Lower leg skin (tissue), 3 donors: ENCODE data around the gene TMEM132D.

Experiments used
- POLR2A ChIP-seq, 2 donors: fragments of 450-650 bp; IDR thresholded peaks; one replicate each; pipeline ENCODE4 v1.6.1; 2016 to 2017; ENCODE audit warnings: antibody characterized with exemption in 2 of 2, mild to moderate bottlenecking in 1 of 2, moderate library complexity in 1 of 2
- TF ChIP-seq, protein P1 (sequence below), 3 donors: fragments of 450-650 bp; IDR thresholded peaks; one replicate each; pipeline ENCODE4 v1.5.1; 2016; ENCODE audit warnings: antibody characterized with exemption in 3 of 3, mild to moderate bottlenecking in 3 of 3, moderate library complexity in 2 of 3

DNA sequence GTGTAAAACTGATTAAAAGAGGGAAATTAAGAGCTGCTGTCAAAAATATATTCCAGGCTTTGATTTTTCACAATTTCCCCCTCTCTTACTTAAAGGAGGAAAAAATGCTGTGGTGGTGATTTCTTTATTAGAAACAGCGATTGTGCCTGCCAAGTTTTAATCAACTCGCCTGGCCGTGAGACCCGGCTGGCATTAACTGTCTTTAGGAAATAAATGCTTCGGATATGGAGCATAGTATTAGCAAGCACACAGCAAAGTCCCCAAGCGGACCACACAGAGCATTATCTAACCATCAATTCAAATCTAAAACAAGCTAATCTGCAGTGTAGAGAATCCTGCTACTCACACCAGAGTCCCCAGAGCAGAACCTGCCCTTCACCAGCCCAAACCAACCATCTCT is 457.1 kb downstream of the TMEM132D start:
- TF ChIP-seq, protein P1, sequence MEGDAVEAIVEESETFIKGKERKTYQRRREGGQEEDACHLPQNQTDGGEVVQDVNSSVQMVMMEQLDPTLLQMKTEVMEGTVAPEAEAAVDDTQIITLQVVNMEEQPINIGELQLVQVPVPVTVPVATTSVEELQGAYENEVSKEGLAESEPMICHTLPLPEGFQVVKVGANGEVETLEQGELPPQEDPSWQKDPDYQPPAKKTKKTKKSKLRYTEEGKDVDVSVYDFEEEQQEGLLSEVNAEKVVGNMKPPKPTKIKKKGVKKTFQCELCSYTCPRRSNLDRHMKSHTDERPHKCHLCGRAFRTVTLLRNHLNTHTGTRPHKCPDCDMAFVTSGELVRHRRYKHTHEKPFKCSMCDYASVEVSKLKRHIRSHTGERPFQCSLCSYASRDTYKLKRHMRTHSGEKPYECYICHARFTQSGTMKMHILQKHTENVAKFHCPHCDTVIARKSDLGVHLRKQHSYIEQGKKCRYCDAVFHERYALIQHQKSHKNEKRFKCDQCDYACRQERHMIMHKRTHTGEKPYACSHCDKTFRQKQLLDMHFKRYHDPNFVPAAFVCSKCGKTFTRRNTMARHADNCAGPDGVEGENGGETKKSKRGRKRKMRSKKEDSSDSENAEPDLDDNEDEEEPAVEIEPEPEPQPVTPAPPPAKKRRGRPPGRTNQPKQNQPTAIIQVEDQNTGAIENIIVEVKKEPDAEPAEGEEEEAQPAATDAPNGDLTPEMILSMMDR (IDR thresholded peaks at IDR 0.05): no peak
- no peak for TF ChIP-seq POLR2A (IDR thresholded peaks at IDR 0.05)
